Lower leg skin (tissue), 3 donors: ENCODE results near the gene SNX1.

Experiments used
- CTCF ChIP-seq, 3 donors: fragments of 450-650 bp; IDR thresholded peaks; one replicate each; pipeline ENCODE4 v1.5.1; 2016; ENCODE audit warnings: antibody characterized with exemption in 3 of 3, mild to moderate bottlenecking in 3 of 3, moderate library complexity in 2 of 3
- POLR2A ChIP-seq, 2 donors: fragments of 450-650 bp; IDR thresholded peaks; one replicate each; pipeline ENCODE4 v1.6.1; 2016 to 2017; ENCODE audit warnings: antibody characterized with exemption in 2 of 2, mild to moderate bottlenecking in 1 of 2, moderate library complexity in 1 of 2

GRCh38 chr15:64099379-64099778, 3.6 kb downstream of the SNX1 start:
- TF ChIP-seq CTCF (IDR thresholded peaks at IDR 0.05) = no peak
- no peak for TF ChIP-seq POLR2A (IDR thresholded peaks at IDR 0.05)
